Measurements from ENCODE around the gene RASA4. TPM values are rescaled to one million over a fixed set of nuclear protein-coding genes. Genes with fewer than 3 reads are reported as not detected.
"Not testable (repeated sequence)": the region's sequence is repeated elsewhere in the genome, so short reads cannot be mapped to it uniquely, and the experiment has no call there.

The RASA4 gene
- total and polyA plus RNA-seq, 2 donors (not counting 1 experiment from before 2014, with no cell fraction given) = 32.0 to 49.3 TPM

GRCh38 chr7:102643404-102643803 lies 26.8 kb upstream of the RASA4 start:
- WGBS (ENCODE audit: insufficient coverage) = no CpG with 5 or more reads among the region's 1 CpG
- DNase-seq; H3K9ac ChIP-seq (ENCODE audit: low read length); POLR2A ChIA-PET; H3K4me3 Mint-ChIP-seq; H2AFZ ChIP-seq (ENCODE audit: insufficient read depth, low read depth, low read length, poor library complexity, severe bottlenecking); H3K27ac Mint-ChIP-seq; H3K4me1 ChIP-seq (ENCODE audit: control insufficient read depth in 2 of 2, insufficient read depth in 2 of 2, low read length in 2 of 2); H3K36me3 ChIP-seq (replicated peaks in 1 of 2; ENCODE audit: control extremely low read depth in 1 of 2, control insufficient read depth in 1 of 2, extremely low read depth in 1 of 2, insufficient read depth in 2 of 2, low read length in 1 of 2); H3K4me2 ChIP-seq (replicated peaks; ENCODE audit: low read depth, low read length, poor library complexity, severe bottlenecking); intact Hi-C loops (cut with micrococcal nuclease); H3K27me3 ChIP-seq (replicated peaks in 1 of 4; ENCODE audit: control extremely low read depth in 1 of 4, control insufficient read depth in 3 of 4, insufficient read depth in 4 of 4, low read length in 3 of 4); H3K79me2 ChIP-seq (ENCODE audit: control insufficient read depth, insufficient read depth, low read length); H3K4me1 Mint-ChIP-seq; CTCF ChIA-PET; H3K27ac ChIP-seq (ENCODE audit: low read length in 2 of 2); H4K20me1 ChIP-seq (ENCODE audit: control insufficient read depth, insufficient read depth, low read length, poor library complexity, severe bottlenecking); H3K9me3 Mint-ChIP-seq (ENCODE audit: insufficient read depth); H3K9me3 ChIP-seq (ENCODE audit: control extremely low read depth in 1 of 3, control insufficient read depth in 2 of 3, insufficient read depth in 1 of 3, low read length in 2 of 3); H3K27me3 Mint-ChIP-seq; ATAC-seq (ENCODE audit: low read depth); H3K4me3 ChIP-seq (ENCODE audit: control extremely low read depth in 1 of 5, extremely low read depth in 1 of 5, insufficient read depth in 1 of 5, low read depth in 2 of 5, low read length in 4 of 5): not testable (repeated sequence)

GRCh38 chr7:102642691-102643090 lies 26.1 kb upstream of the RASA4 start, which contains the start of gene UPK3BL1:
Gene UPK3BL1 (minus strand): TSS chr7:102642791. CDS start chr7:102642741, 50 bp downstream.
- H3K9ac ChIP-seq (ENCODE audit: low read length); ATAC-seq (ENCODE audit: low read depth); H3K27ac ChIP-seq (ENCODE audit: low read length in 2 of 2); H3K4me2 ChIP-seq (replicated peaks; ENCODE audit: low read depth, low read length, poor library complexity, severe bottlenecking); H3K4me1 Mint-ChIP-seq; DNase-seq; H3K4me3 Mint-ChIP-seq; H3K27me3 Mint-ChIP-seq; H4K20me1 ChIP-seq (ENCODE audit: control insufficient read depth, insufficient read depth, low read length, poor library complexity, severe bottlenecking); H3K9me3 Mint-ChIP-seq (ENCODE audit: insufficient read depth); CTCF ChIA-PET; H3K79me2 ChIP-seq (ENCODE audit: control insufficient read depth, insufficient read depth, low read length); H3K4me3 ChIP-seq (ENCODE audit: control extremely low read depth in 1 of 5, extremely low read depth in 1 of 5, insufficient read depth in 1 of 5, low read depth in 2 of 5, low read length in 4 of 5); POLR2A ChIA-PET; H3K4me1 ChIP-seq (ENCODE audit: control insufficient read depth in 2 of 2, insufficient read depth in 2 of 2, low read length in 2 of 2); intact Hi-C loops (cut with micrococcal nuclease); H3K27me3 ChIP-seq (replicated peaks in 1 of 4; ENCODE audit: control extremely low read depth in 1 of 4, control insufficient read depth in 3 of 4, insufficient read depth in 4 of 4, low read length in 3 of 4); H3K27ac Mint-ChIP-seq; H3K36me3 ChIP-seq (replicated peaks in 1 of 2; ENCODE audit: control extremely low read depth in 1 of 2, control insufficient read depth in 1 of 2, extremely low read depth in 1 of 2, insufficient read depth in 2 of 2, low read length in 1 of 2); H3K9me3 ChIP-seq (ENCODE audit: control extremely low read depth in 1 of 3, control insufficient read depth in 2 of 3, insufficient read depth in 1 of 3, low read length in 2 of 3); H2AFZ ChIP-seq (ENCODE audit: insufficient read depth, low read depth, low read length, poor library complexity, severe bottlenecking): not testable (repeated sequence)
- no CpG with 5 or more reads among the region's 9 CpGs for WGBS (ENCODE audit: insufficient coverage)

GRCh38 chr7:102638848-102639247 lies 22.3 kb upstream of the RASA4 start:
- H3K4me1 Mint-ChIP-seq; H3K4me3 ChIP-seq (ENCODE audit: control extremely low read depth in 1 of 5, extremely low read depth in 1 of 5, insufficient read depth in 1 of 5, low read depth in 2 of 5, low read length in 4 of 5); H3K4me1 ChIP-seq (ENCODE audit: control insufficient read depth in 2 of 2, insufficient read depth in 2 of 2, low read length in 2 of 2); POLR2A ChIA-PET; H2AFZ ChIP-seq (ENCODE audit: insufficient read depth, low read depth, low read length, poor library complexity, severe bottlenecking); H3K79me2 ChIP-seq (ENCODE audit: control insufficient read depth, insufficient read depth, low read length); H3K36me3 ChIP-seq (replicated peaks in 1 of 2; ENCODE audit: control extremely low read depth in 1 of 2, control insufficient read depth in 1 of 2, extremely low read depth in 1 of 2, insufficient read depth in 2 of 2, low read length in 1 of 2); intact Hi-C loops (cut with micrococcal nuclease); H3K9me3 Mint-ChIP-seq (ENCODE audit: insufficient read depth); CTCF ChIA-PET; H3K4me3 Mint-ChIP-seq; H3K27ac Mint-ChIP-seq; H3K27me3 ChIP-seq (replicated peaks in 1 of 4; ENCODE audit: control extremely low read depth in 1 of 4, control insufficient read depth in 3 of 4, insufficient read depth in 4 of 4, low read length in 3 of 4); H3K27me3 Mint-ChIP-seq; H3K27ac ChIP-seq (ENCODE audit: low read length in 2 of 2); H3K4me2 ChIP-seq (replicated peaks; ENCODE audit: low read depth, low read length, poor library complexity, severe bottlenecking); H3K9me3 ChIP-seq (ENCODE audit: control extremely low read depth in 1 of 3, control insufficient read depth in 2 of 3, insufficient read depth in 1 of 3, low read length in 2 of 3); H4K20me1 ChIP-seq (ENCODE audit: control insufficient read depth, insufficient read depth, low read length, poor library complexity, severe bottlenecking); H3K9ac ChIP-seq (ENCODE audit: low read length): not testable (repeated sequence)
- peak; percentile 1 for DNase-seq
- peak; percentile 4 for ATAC-seq (ENCODE audit: low read depth)
- no CpG with 5 or more reads among the region's 11 CpGs for WGBS (ENCODE audit: insufficient coverage)

GRCh38 chr7:102636956-102637355 lies 20.4 kb upstream of the RASA4 start:
- H3K27me3 ChIP-seq (replicated peaks in 1 of 4; ENCODE audit: control extremely low read depth in 1 of 4, control insufficient read depth in 3 of 4, insufficient read depth in 4 of 4, low read length in 3 of 4); intact Hi-C loops (cut with micrococcal nuclease); H3K27me3 Mint-ChIP-seq; H3K4me3 ChIP-seq (ENCODE audit: control extremely low read depth in 1 of 5, extremely low read depth in 1 of 5, insufficient read depth in 1 of 5, low read depth in 2 of 5, low read length in 4 of 5); CTCF ChIA-PET; DNase-seq; H3K36me3 ChIP-seq (replicated peaks in 1 of 2; ENCODE audit: control extremely low read depth in 1 of 2, control insufficient read depth in 1 of 2, extremely low read depth in 1 of 2, insufficient read depth in 2 of 2, low read length in 1 of 2); H3K9ac ChIP-seq (ENCODE audit: low read length); H2AFZ ChIP-seq (ENCODE audit: insufficient read depth, low read depth, low read length, poor library complexity, severe bottlenecking); POLR2A ChIA-PET; H3K4me3 Mint-ChIP-seq; H3K27ac ChIP-seq (ENCODE audit: low read length in 2 of 2); H3K9me3 ChIP-seq (ENCODE audit: control extremely low read depth in 1 of 3, control insufficient read depth in 2 of 3, insufficient read depth in 1 of 3, low read length in 2 of 3); H3K79me2 ChIP-seq (ENCODE audit: control insufficient read depth, insufficient read depth, low read length); ATAC-seq (ENCODE audit: low read depth); H4K20me1 ChIP-seq (ENCODE audit: control insufficient read depth, insufficient read depth, low read length, poor library complexity, severe bottlenecking); H3K4me1 ChIP-seq (ENCODE audit: control insufficient read depth in 2 of 2, insufficient read depth in 2 of 2, low read length in 2 of 2); H3K27ac Mint-ChIP-seq; H3K4me1 Mint-ChIP-seq; H3K9me3 Mint-ChIP-seq (ENCODE audit: insufficient read depth); H3K4me2 ChIP-seq (replicated peaks; ENCODE audit: low read depth, low read length, poor library complexity, severe bottlenecking): not testable (repeated sequence)
- 77% methylated on average over 3 of the region's 13 CpGs for WGBS (ENCODE audit: insufficient coverage)

All from B cell (primary cell).